CD4-positive, alpha-beta T cell (primary cell): Measurements from ENCODE around the gene YWHAG. TPM values are rescaled to one million over a fixed set of nuclear protein-coding genes. Genes with fewer than 3 reads are reported as not detected.
"Not testable (repeated sequence)": the region's sequence is repeated elsewhere in the genome, so short reads cannot be mapped to it uniquely, and the experiment has no call there.

ENCODE experiments used
- ATAC-seq: fragments of 200-7000 bp; cut with Tn5 transposase; one replicate; pipeline ENCODE4 v1.10.0; 2022; ENCODE audit warnings: mild to moderate bottlenecking; ENCODE audit not compliant: poor library complexity
- CTCF ChIA-PET: fragments of 350-600 bp; sonication (Branson Sonifier 250); formaldehyde crosslinking; loops from one replicate; lab custom pipeline; 2021; ENCODE audit warnings: antibody characterized with exemption, inconsistent platforms; lab: Charles Lee
- POLR2A ChIA-PET: fragments of 350-600 bp; sonication (Branson Sonifier 250); formaldehyde crosslinking; loops from one replicate; lab custom pipeline; 2021; ENCODE audit warnings: antibody characterized with exemption, inconsistent platforms; lab: Charles Lee
- DNase-seq, 14 experiments: peaks; one replicate each; pipeline ENCODE4 v3.0.0-alpha.2; 2013 to 2020; ENCODE audit warnings: mixed read lengths in 2 of 14
- H3K27ac ChIP-seq, 2 donors: one replicate each; pipeline versions ENCODE4 v1.5.1 to v1.7.0; 2013; ENCODE audit warnings: low read length in 2 of 2, low read depth in 1 of 2, mild to moderate bottlenecking in 1 of 2
- H3K27me3 ChIP-seq, 2 experiments: 1 replicate in 1 of 2; 2 replicates in 1 of 2; pipeline versions ENCODE4 v1.6.1 to v1.7.0; 2013; ENCODE audit warnings: low read length in 2 of 2, control low read depth in 1 of 2, mild to moderate bottlenecking in 1 of 2, moderate library complexity in 1 of 2; ENCODE audit not compliant: insufficient read depth in 2 of 2, control insufficient read depth in 1 of 2
- H3K36me3 ChIP-seq: one replicate; pipeline ENCODE4 v1.6.1; 2013; ENCODE audit warnings: low read length, control low read depth; ENCODE audit not compliant: insufficient read depth
- H3K4me1 ChIP-seq: one replicate; pipeline ENCODE4 v1.6.1; 2013; ENCODE audit warnings: low read length, control low read depth; ENCODE audit not compliant: insufficient read depth
- H3K4me3 ChIP-seq: one replicate; pipeline ENCODE4 v1.5.1; 2013; ENCODE audit warnings: mild to moderate bottlenecking, low read length, moderate library complexity
- H3K9me3 ChIP-seq, 2 experiments: 1 replicate in 1 of 2; 2 replicates in 1 of 2; pipeline versions ENCODE4 v1.6.1 to v1.7.0; 2013; ENCODE audit warnings: low read length in 2 of 2, mild to moderate bottlenecking in 2 of 2, control low read depth in 1 of 2, moderate library complexity in 1 of 2; ENCODE audit not compliant: control insufficient read depth in 1 of 2, insufficient read depth in 1 of 2
- H3K27ac Mint-ChIP-seq: one replicate; pipeline ENCODE4 v1.8.0; 2020; ENCODE audit warnings: mixed read lengths
- H3K27me3 Mint-ChIP-seq: one replicate; pipeline ENCODE4 v1.8.0; 2021; ENCODE audit warnings: mixed read lengths
- H3K36me3 Mint-ChIP-seq: one replicate; pipeline ENCODE4 v1.8.0; 2021; ENCODE audit warnings: low read depth, mixed read lengths
- H3K4me1 Mint-ChIP-seq: one replicate; pipeline ENCODE4 v1.8.0; 2021; ENCODE audit warnings: low read depth, mixed read lengths
- H3K4me3 Mint-ChIP-seq: one replicate; pipeline ENCODE4 v1.8.0; 2020; ENCODE audit warnings: mild to moderate bottlenecking, mixed read lengths
- H3K9me3 Mint-ChIP-seq: one replicate; pipeline ENCODE4 v1.8.0; 2020; ENCODE audit warnings: mixed read lengths
- CTCF ChIP-seq: fragments of 200-600 bp; IDR thresholded peaks from one replicate; pipeline ENCODE4 v1.8.0; 2022; ENCODE audit warnings: antibody characterized with exemption, mild to moderate bottlenecking
- intact Hi-C, 2 experiments: fragments of 100-400 bp; cut with DNase I in 1 of 2; cut with micrococcal nuclease in 1 of 2; formaldehyde crosslinking; loops; one replicate each; pipeline versions ENCODE4 v1.15.1 to v1.9.0; 2023 to 2025; cut with DNase I, micrococcal nuclease
- total RNA-seq, 174 experiments: library from RNA in 2 of 174; stranded (reverse) in 2 of 174; gene quantifications; one replicate each; pipeline ENCODE4 v1.2.3 and lab custom pipeline; 2021 to 2026

Gene YWHAG
- total RNA-seq, 2 experiments from 2014 or later = 23.4 to 24.3 TPM

- Mint-ChIP-seq H3K4me1 (peaks cover 56% of the 10 kb centered on the region), H3K27me3 (no peaks in the 10 kb centered on the region), H3K27ac (no peak overlapping the region), H3K36me3 (peaks cover 53% of the 10 kb centered on the region), H3K4me3 (no peak overlapping the region), H3K9me3 (no peaks in the 10 kb centered on the region)
- ChIA-PET POLR2A (no interaction called here), CTCF (no interaction called here)
- H3K27ac ChIP-seq = no peak overlapping the region
- H3K4me3 ChIP-seq = no peak overlapping the region
- no peak for TF ChIP-seq CTCF
- no peaks in the 10 kb centered on the region for H3K9me3 ChIP-seq
- H3K36me3 ChIP-seq = peaks cover 16% of the 10 kb centered on the region
- ATAC-seq (no peak), DNase-seq (no peak)
- no peaks in the 10 kb centered on the region for H3K27me3 ChIP-seq
- peaks cover 23% of the 10 kb centered on the region for H3K4me1 ChIP-seq
- intact Hi-C loops = no loop called here
Observed at GRCh38 chr7:76338298-76339084, 20.3 kb downstream of the YWHAG start.

GRCh38 chr7:76337147-76337546, 21.6 kb downstream of the YWHAG start:
- peaks cover 52% of the 10 kb centered on the region for H3K4me1 Mint-ChIP-seq
- no peaks in the 10 kb centered on the region for H3K9me3 Mint-ChIP-seq
- H3K36me3 Mint-ChIP-seq = peaks cover 52% of the 10 kb centered on the region
- Histone ChIP-seq H3K4me1 (peaks cover 22% of the 10 kb centered on the region), H3K4me3 (no peak overlapping the region), H3K9me3 (no peaks in the 10 kb centered on the region), H3K27ac (no peak overlapping the region), H3K36me3 (peaks cover 19% of the 10 kb centered on the region), H3K27me3 (no peaks in the 10 kb centered on the region)
- TF ChIP-seq CTCF = no peak
- DNase-seq = no peak
- no peaks in the 10 kb centered on the region for H3K27me3 Mint-ChIP-seq
- ChIA-PET POLR2A (no interaction called here), CTCF (no interaction called here)
- intact Hi-C loops = no loop called here
- ATAC-seq = no peak
- no peak overlapping the region for H3K4me3 Mint-ChIP-seq
- no peak overlapping the region for H3K27ac Mint-ChIP-seq

- ChIA-PET POLR2A (interaction anchor here (1.1 kb wide), 1 partner anchor 22 kb away, joined by 3 read pairs; the partner anchor contains the start of gene YWHAG), CTCF (interaction anchor here (0.7 kb wide), 1 partner anchor 114 kb away, joined by 3 read pairs; no protein-coding TSS in a partner anchor)
- H3K4me3 ChIP-seq = no peak overlapping the region
- TF ChIP-seq CTCF = no peak
- H3K4me1 ChIP-seq = peaks cover 20% of the 10 kb centered on the region
- no peak overlapping the region for H3K27ac ChIP-seq
- Mint-ChIP-seq H3K4me3 (no peak overlapping the region), H3K36me3 (peaks cover 49% of the 10 kb centered on the region), H3K9me3 (no peaks in the 10 kb centered on the region), H3K27me3 (no peaks in the 10 kb centered on the region), H3K27ac (peak overlapping the region; percentile 8), H3K4me1 (peaks cover 51% of the 10 kb centered on the region)
- H3K36me3 ChIP-seq = peaks cover 23% of the 10 kb centered on the region
- H3K27me3 ChIP-seq = no peaks in the 10 kb centered on the region
- intact Hi-C loops = no loop called here
- no peaks in the 10 kb centered on the region for H3K9me3 ChIP-seq
- DNase-seq (no peak), ATAC-seq (no peak)
Observed at GRCh38 chr7:76336094-76336493, 22.7 kb downstream of the YWHAG start.

GRCh38 chr7:76335417-76335816, 23.4 kb downstream of the YWHAG start:
- Mint-ChIP-seq H3K36me3 (peaks cover 50% of the 10 kb centered on the region), H3K4me1 (peaks cover 54% of the 10 kb centered on the region), H3K27ac (peak overlapping the region; percentile 8)
- DNase-seq, H3K4me3 ChIP-seq, H3K9me3 Mint-ChIP-seq, H3K27ac ChIP-seq, ATAC-seq, H3K4me3 Mint-ChIP-seq, intact Hi-C loops, CTCF ChIA-PET, H3K27me3 ChIP-seq, H3K27me3 Mint-ChIP-seq, H3K9me3 ChIP-seq: not testable (repeated sequence)
- Histone ChIP-seq H3K4me1 (peaks cover 15% of the 10 kb centered on the region), H3K36me3 (peaks cover 24% of the 10 kb centered on the region)
- POLR2A ChIA-PET = interaction anchor here (1.1 kb wide), 1 partner anchor 23 kb away, joined by 3 read pairs; the partner anchor contains the start of gene YWHAG
